Loucy (cell line): ENCODE data around the gene FAM168A.

Experiments used
- H2AFZ ChIP-seq: fragments of 200-600 bp; sonication (generic); 2 replicates; pipeline ENCODE4 v1.6.0; 2016; ENCODE audit warnings: antibody characterized with exemption, mild to moderate bottlenecking, low read length, moderate library complexity
- H3F3A ChIP-seq: fragments of 200-600 bp; 2 replicates; pipeline ENCODE4 v1.6.0; 2016; ENCODE audit warnings: antibody characterized with exemption, low read depth, mild to moderate bottlenecking
- H3K27me3 ChIP-seq: fragments of 200-600 bp; sonication (generic); 2 replicates; pipeline ENCODE4 v1.6.1; 2014; ENCODE audit warnings: low read length, mild to moderate bottlenecking; ENCODE audit not compliant: insufficient read depth, poor library complexity, severe bottlenecking
- H3K36me3 ChIP-seq: fragments of 200-600 bp; sonication (generic); 2 replicates; pipeline ENCODE4 v1.6.1; 2016; ENCODE audit warnings: low read length; ENCODE audit not compliant: insufficient read depth
- H3K4me1 ChIP-seq: fragments of 200-600 bp; sonication (generic); 2 replicates; pipeline ENCODE4 v1.5.1; 2014; ENCODE audit warnings: low read length, mild to moderate bottlenecking; ENCODE audit not compliant: insufficient read depth, poor library complexity, severe bottlenecking
- H3K4me2 ChIP-seq: fragments of 200-600 bp; sonication (generic); 2 replicates; pipeline ENCODE4 v1.6.0; 2014; ENCODE audit warnings: antibody characterized with exemption, low read length, low read depth, mild to moderate bottlenecking; ENCODE audit not compliant: poor library complexity, severe bottlenecking
- H3K4me3 ChIP-seq: fragments of 200-600 bp; sonication (generic); 2 replicates; pipeline ENCODE4 v1.5.1; 2014; ENCODE audit warnings: low read length, mild to moderate bottlenecking, mixed read lengths; ENCODE audit not compliant: poor library complexity, severe bottlenecking
- H3K79me2 ChIP-seq: fragments of 200-600 bp; sonication (generic); 2 replicates; pipeline ENCODE4 v1.6.1; 2014; ENCODE audit warnings: low read length; ENCODE audit not compliant: insufficient read depth
- H3K9ac ChIP-seq: fragments of 200-600 bp; sonication (generic); 2 replicates; pipeline ENCODE4 v1.6.0; 2014; ENCODE audit warnings: mild to moderate bottlenecking, low read depth, low read length, moderate library complexity; ENCODE audit not compliant: poor library complexity, severe bottlenecking
- H3K9me2 ChIP-seq: fragments of 200-600 bp; sonication (generic); replicated peaks from 2 replicates; pipeline ENCODE4 v1.6.1; 2016; ENCODE audit warnings: low read depth, low read length, mixed read lengths
- H3K9me3 ChIP-seq: fragments of 200-600 bp; sonication (generic); 2 replicates; pipeline ENCODE4 v1.6.1; 2014; ENCODE audit warnings: mild to moderate bottlenecking, antibody characterized with exemption, low read length, low read depth; ENCODE audit not compliant: insufficient read depth
- H4K20me1 ChIP-seq: fragments of 200-600 bp; sonication (generic); 2 replicates; pipeline ENCODE4 v1.6.0; 2014; ENCODE audit warnings: antibody characterized with exemption, low read length, mild to moderate bottlenecking; ENCODE audit not compliant: insufficient read depth, poor library complexity, severe bottlenecking
- CTCF ChIP-seq: fragments of 200-600 bp; sonication (generic); conservative IDR thresholded peaks from 2 replicates; pipeline ENCODE4 v1.5.1; 2014; ENCODE audit warnings: mild to moderate bottlenecking, antibody characterized with exemption, low read length
- EZH2phosphoT487 ChIP-seq: fragments of 200-600 bp; IDR thresholded peaks from 2 replicates; pipeline ENCODE4 v1.6.1; 2018; ENCODE audit warnings: antibody characterized with exemption, mild to moderate bottlenecking, moderate library complexity, borderline replicate concordance

FAM168A gene

DNA sequence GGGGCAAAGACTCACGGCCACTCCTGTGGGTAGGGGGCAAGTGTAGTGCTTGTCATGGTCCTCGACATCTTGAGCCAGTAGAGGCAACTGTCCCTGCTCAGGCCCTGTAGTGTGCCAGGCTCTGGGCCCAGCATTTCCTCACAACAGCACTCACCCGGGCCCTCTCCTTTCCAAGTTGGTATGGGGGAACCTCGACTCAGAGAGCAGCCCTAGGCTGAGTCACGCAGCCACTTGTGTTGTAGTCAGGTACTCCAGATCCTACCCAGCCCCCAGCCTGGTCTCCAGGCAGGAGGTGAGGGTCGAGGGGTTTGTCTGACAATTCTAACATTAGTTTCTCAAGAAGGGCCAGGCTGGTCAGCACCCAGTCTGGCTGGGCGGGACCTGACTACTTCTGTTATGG is 217.6 kb downstream of the FAM168A start:
- Histone ChIP-seq H3K4me2 (peak overlapping the region; percentile 87), H3K79me2 (peaks cover 90% of the 10 kb centered on the region), H3K9ac (peak overlapping the region; percentile 20), H3K9me3 (no peaks in the 10 kb centered on the region), H3K4me1 (peaks cover 77% of the 10 kb centered on the region), H3K36me3 (no peaks in the 10 kb centered on the region), H3K9me2 (no peaks in the 10 kb centered on the region), H2AFZ (no peak overlapping the region), H3F3A (no peaks in the 10 kb centered on the region), H4K20me1 (peaks cover 73% of the 10 kb centered on the region), H3K27me3 (peaks cover 5% of the 10 kb centered on the region), H3K4me3 (peak overlapping the region; percentile 96)
- TF ChIP-seq EZH2phosphoT487 (no peak), CTCF (no peak)

DNA sequence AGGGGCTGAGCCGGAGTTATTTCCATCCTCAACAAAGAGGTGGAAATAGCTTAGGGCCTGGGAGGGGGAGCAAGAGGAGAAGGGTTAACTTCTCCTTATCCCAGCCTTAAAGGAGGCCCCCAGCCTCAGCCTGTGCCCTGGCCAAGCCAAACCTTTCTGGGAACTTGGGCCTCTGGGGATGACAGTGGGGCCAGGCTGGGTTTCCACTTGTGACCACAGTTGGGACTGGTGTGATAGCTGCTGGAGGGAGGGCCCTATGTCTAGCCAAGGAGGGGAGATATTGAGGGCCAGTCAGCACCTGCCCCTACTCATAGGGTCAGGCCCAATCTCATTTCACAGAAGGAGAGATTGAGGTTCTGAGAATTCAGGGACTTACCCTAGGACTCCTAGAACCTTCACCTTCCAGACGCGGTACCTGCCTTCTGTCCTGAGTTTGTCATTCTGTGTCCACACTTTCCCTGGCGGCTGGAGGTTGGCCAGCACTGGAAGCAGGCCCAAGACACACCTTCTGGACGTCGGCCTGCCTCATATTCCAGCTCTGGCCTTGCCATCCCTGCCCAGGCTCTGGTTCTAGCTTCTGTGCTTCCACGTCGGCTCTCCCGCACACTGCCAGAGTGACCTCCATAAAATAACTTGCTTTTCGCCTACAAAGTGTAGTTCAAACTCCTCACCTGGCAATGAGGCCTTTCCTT is 218.6 kb downstream of the FAM168A start:
- Histone ChIP-seq H3K9me2 (no peaks in the 10 kb centered on the region), H3K27me3 (peaks cover 5% of the 10 kb centered on the region), H3K4me3 (peak overlapping the region; percentile 96), H4K20me1 (peaks cover 64% of the 10 kb centered on the region), H2AFZ (no peak overlapping the region), H3F3A (no peaks in the 10 kb centered on the region), H3K9me3 (no peaks in the 10 kb centered on the region), H3K4me1 (peaks cover 69% of the 10 kb centered on the region), H3K4me2 (peak overlapping the region; percentile 87), H3K79me2 (peaks cover 80% of the 10 kb centered on the region), H3K9ac (peak overlapping the region; percentile 97), H3K36me3 (no peaks in the 10 kb centered on the region)
- TF ChIP-seq CTCF: no peak
- no peak for TF ChIP-seq EZH2phosphoT487

DNA sequence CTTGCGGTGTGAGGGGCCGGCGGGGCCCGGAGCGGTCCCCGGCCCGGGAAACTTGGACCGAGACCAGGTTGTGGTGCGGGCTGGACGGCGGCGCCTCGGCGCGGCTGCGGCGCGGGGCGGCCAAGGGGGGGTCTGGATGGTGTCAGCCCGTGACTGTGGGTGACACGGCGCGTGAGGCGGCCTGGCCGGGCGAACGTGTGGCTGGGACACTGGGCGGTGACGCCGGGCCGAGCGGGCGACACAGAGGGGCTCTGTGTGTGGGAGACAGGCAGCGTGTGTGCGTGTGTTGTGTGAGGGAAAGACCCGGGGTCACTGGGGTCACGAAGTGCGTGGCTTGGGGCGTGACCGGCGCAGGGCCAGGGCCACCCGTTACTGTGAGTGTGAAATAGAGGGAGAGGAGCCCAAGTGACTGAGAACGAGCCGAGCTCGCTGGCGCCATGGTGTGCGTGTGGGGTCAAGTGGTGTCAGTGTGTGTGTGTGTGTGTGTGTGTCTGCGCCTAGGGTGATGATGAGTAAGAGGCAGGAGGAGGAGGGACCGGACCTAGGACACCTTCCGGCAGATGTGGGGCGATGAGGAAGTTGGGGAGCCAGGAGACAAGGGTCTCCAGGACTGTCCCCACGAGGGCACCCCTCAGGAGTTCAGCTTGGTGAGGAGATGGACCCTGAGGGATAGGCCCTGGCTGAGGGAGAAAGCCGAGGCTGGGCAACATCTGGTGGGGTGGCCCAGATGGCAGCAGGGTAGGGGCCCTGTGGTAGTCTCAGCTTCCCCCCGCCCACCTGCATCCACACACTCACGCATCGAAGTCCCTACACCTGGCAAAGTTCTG is 220.9 kb downstream of the FAM168A start:
- Histone ChIP-seq H3K27me3 (peaks cover 5% of the 10 kb centered on the region), H3K36me3 (no peaks in the 10 kb centered on the region), H3K4me3 (peak overlapping the region; percentile 96), H3K79me2 (peaks cover 57% of the 10 kb centered on the region), H3K9ac (peak overlapping the region; percentile 97), H3K4me1 (peaks cover 59% of the 10 kb centered on the region), H3K4me2 (peak overlapping the region; percentile 87), H2AFZ (peak overlapping the region; percentile 76), H3K9me2 (no peaks in the 10 kb centered on the region), H4K20me1 (peaks cover 44% of the 10 kb centered on the region), H3F3A (no peaks in the 10 kb centered on the region), H3K9me3 (no peaks in the 10 kb centered on the region)
- TF ChIP-seq EZH2phosphoT487 (no peak), CTCF (no peak)
